HepG2 (cell line): Measurements from ENCODE around the gene RPRD1A. TPM values are rescaled to one million over a fixed set of nuclear protein-coding genes. Genes with fewer than 3 reads are reported as not detected.

ENCODE experiments used
- ATAC-seq: fragments of 200-7000 bp; cut with Tn5 transposase; 3 replicates; pipeline ENCODE4 v1.9.1; 2020; ENCODE audit warnings: mild to moderate bottlenecking, moderate library complexity
- BruUV-seq: library from RNA; stranded (reverse); fragments of 400-500 nt; replicated peaks from 2 replicates; lab custom pipeline; 2021; lab: Mats Ljungman, UMichigan
- CTCF ChIA-PET: fragments of 300-600 bp; formaldehyde crosslinking; extraction: SDS; loops from one replicate; lab custom pipeline; 2021; ENCODE audit warnings: low total read pairs, inconsistent platforms, low intra/inter-chr PET ratio; lab: Yijun Ruan, JAX
- POLR2A ChIA-PET: fragments of 350-600 bp; sonication (Branson Sonifier 250); formaldehyde crosslinking; loops from one replicate; lab custom pipeline; 2020; ENCODE audit warnings: antibody characterized with exemption, inconsistent platforms; lab: Yijun Ruan, JAX
- DNase-seq: peaks from one replicate; pipeline ENCODE4 v3.0.0-alpha.2; 2015; ENCODE audit warnings: low spot score
- FAIRE-seq: peaks from 3 replicates; lab custom pipeline; 2011; peaks lifted over from hg19 to GRCh38; lab: Jason Lieb, UNC
- H2AFZ ChIP-seq: one replicate; pipeline ENCODE4 v1.6.1; 2011; ENCODE audit warnings: low read length, inconsistent platforms
- H3K27ac ChIP-seq: fragments of 300-600 bp; 3 replicates; pipeline ENCODE4 v1.8.0; 2011; ENCODE audit warnings: mixed run types, mild to moderate bottlenecking, mixed read lengths, low read length, inconsistent platforms; ENCODE audit not compliant: insufficient read depth; ENCODE audit errors: extremely low read length
- H3K27me3 ChIP-seq, 2 experiments: fragments of 200-600 bp in 1 of 2; 2 replicates in 1 of 2; 3 replicates in 1 of 2; pipeline versions ENCODE4 v1.6.0 to v1.8.0; 2011; ENCODE audit warnings: low read length in 2 of 2, mild to moderate bottlenecking in 2 of 2, moderate library complexity in 2 of 2, inconsistent platforms in 1 of 2; ENCODE audit not compliant: insufficient read depth in 2 of 2, control insufficient read depth in 1 of 2
- H3K36me3 ChIP-seq, 2 experiments: fragments of 200-600 bp in 1 of 2; replicated peaks in 1 of 2; 2 replicates in 1 of 2; 3 replicates in 1 of 2; pipeline versions ENCODE4 v1.5.1 to v1.8.0; 2011; ENCODE audit warnings: low read length in 2 of 2, inconsistent platforms in 1 of 2; ENCODE audit not compliant: insufficient read depth in 2 of 2, control insufficient read depth in 1 of 2
- H3K4me1 ChIP-seq: 2 replicates; pipeline ENCODE4 v1.5.1; 2012; ENCODE audit warnings: low read length, inconsistent platforms; ENCODE audit not compliant: insufficient read depth
- H3K4me2 ChIP-seq: 2 replicates; pipeline ENCODE4 v1.6.0; 2011; ENCODE audit warnings: low read depth, low read length, inconsistent platforms
- H3K4me3 ChIP-seq, 3 experiments: fragments of 200-600 bp in 1 of 3; sonication (generic), shearing (Covaris generic) in 1 of 3; replicated peaks in 1 of 3; 2 replicates each; pipeline ENCODE4 v1.5.1; 2011 to 2016; ENCODE audit warnings: low read length in 3 of 3, inconsistent platforms in 2 of 3, low read depth in 2 of 3, mild to moderate bottlenecking in 2 of 3, control low read depth in 1 of 3, mixed read lengths in 1 of 3; ENCODE audit not compliant: insufficient read depth in 1 of 3
- H3K79me2 ChIP-seq: one replicate; pipeline ENCODE4 v1.6.1; 2011; ENCODE audit warnings: low read length, inconsistent platforms; ENCODE audit not compliant: insufficient read depth
- H3K9ac ChIP-seq: 2 replicates; pipeline ENCODE4 v1.6.0; 2011; ENCODE audit warnings: mild to moderate bottlenecking, low read depth, low read length, inconsistent platforms; ENCODE audit not compliant: insufficient read depth
- H3K9me3 ChIP-seq: 2 replicates; pipeline ENCODE4 v1.5.1; 2012; ENCODE audit warnings: mild to moderate bottlenecking, low read length
- H4K20me1 ChIP-seq: 2 replicates; pipeline ENCODE4 v1.6.0; 2011; ENCODE audit warnings: inconsistent platforms, mild to moderate bottlenecking, low read length, moderate library complexity; ENCODE audit not compliant: insufficient read depth
- JUN ChIP-seq: sonication (generic); formaldehyde crosslinking; IDR thresholded peaks from 2 replicates; pipeline ENCODE4 v1.4.0; 2020; ENCODE audit warnings: mild to moderate bottlenecking, missing genetic modification reagents
- MAX ChIP-seq: IDR thresholded peaks from 2 replicates; pipeline ENCODE4 v1.6.1; 2012; ENCODE audit warnings: inconsistent platforms
- MXI1 ChIP-seq: IDR thresholded peaks from 3 replicates; pipeline ENCODE4 v1.6.1; 2012; ENCODE audit warnings: low read depth, low read length, inconsistent platforms, borderline replicate concordance
- NR2C2 ChIP-seq: sonication (generic); formaldehyde crosslinking; IDR thresholded peaks from 2 replicates; pipeline ENCODE4 v1.4.0; 2020; ENCODE audit warnings: missing genetic modification reagents, mild to moderate bottlenecking, moderate library complexity, borderline replicate concordance
- SRSF9 ChIP-seq: fragments of 200-400 bp; formaldehyde crosslinking; IDR thresholded peaks from 2 replicates; pipeline ENCODE4 v1.6.1; 2018; ENCODE audit warnings: borderline replicate concordance, mild to moderate bottlenecking, low read depth, low read length; ENCODE audit not compliant: insufficient read depth, poor library complexity, severe bottlenecking
- ZHX1 ChIP-seq: sonication (generic); formaldehyde crosslinking; IDR thresholded peaks from 2 replicates; pipeline ENCODE4 v1.8.1; 2022; ENCODE audit warnings: low read depth, mild to moderate bottlenecking, missing genetic modification reagents
- ZKSCAN1 ChIP-seq: fragments of 150-350 bp; IDR thresholded peaks from 2 replicates; pipeline ENCODE4 v1.6.1; 2014; ENCODE audit warnings: low read length
- ZNF564 ChIP-seq: sonication (generic); formaldehyde crosslinking; IDR thresholded peaks from 2 replicates; pipeline ENCODE4 v1.8.1; 2023; ENCODE audit warnings: mild to moderate bottlenecking, missing genetic modification reagents
- ZNF766 ChIP-seq: sonication (generic); formaldehyde crosslinking; IDR thresholded peaks from 2 replicates; pipeline ENCODE4 v1.5.0; 2020; ENCODE audit warnings: missing genetic modification reagents, borderline replicate concordance
- WGBS: methylation state at CpG from one replicate; pipeline ENCODE4 v1.1.6; 2017; ENCODE audit warnings: low lambda C conversion rate; 5-methylcytosine and 5-hydroxymethylcytosine counted together
- in situ Hi-C: cut with HindIII; loops from 2 replicates; pipeline ENCODE4 v1.10.0; 2017; ENCODE audit warnings: low pct_unique_long_range_greater_than_20kb; ENCODE audit not compliant: extremely low pct_ligation_motif_present
- intact Hi-C: fragments of 100-400 bp; cut with micrococcal nuclease; formaldehyde crosslinking; loops from one replicate; pipeline ENCODE4 v1.10.0; 2022; ENCODE audit not compliant: unreplicated experiment
- polyA plus RNA-seq, 8 experiments: library from polyadenylated mRNA; depleted of rRNA in 3 of 8; stranded (reverse) in 7 of 8; unstranded in 1 of 8; fragments of >200 nt; fragmentation: Illumina TruSeq in 4 of 8; extraction: Trizol in 4 of 8; gene quantifications; 2 replicates each; pipeline versions ENCODE4 v1.2.1 to v1.2.3, GENCODE V29; 2011 to 2016; ENCODE audit warnings: low read depth in 4 of 8, missing spikeins in 1 of 8, mixed read lengths in 1 of 8; ENCODE audit not compliant: insufficient read depth in 1 of 8
- total RNA-seq, 5 experiments: library from RNA; depleted of rRNA; stranded (reverse); fragments of >200 nt; fragmentation: Illumina TruSeq; extraction: Trizol; gene quantifications; 2 replicates each; pipeline ENCODE4 v1.2.3, GENCODE V29; 2016; ENCODE audit warnings: low read depth in 1 of 5
- TF ChIP-seq, protein P1 (sequence below): IDR thresholded peaks from 2 replicates; pipeline ENCODE4 v1.4.0; 2020; ENCODE audit warnings: mild to moderate bottlenecking, missing genetic modification reagents
- TF ChIP-seq, protein P2 (sequence below): IDR thresholded peaks from 2 replicates; pipeline ENCODE4 v1.6.1; 2016
- TF ChIP-seq, protein P3 (sequence below): IDR thresholded peaks from 2 replicates; pipeline ENCODE4 v1.6.1; 2012; ENCODE audit warnings: low read depth, low read length, improper control_type of control experiment

RPRD1A gene
- total and polyA plus RNA-seq, 2 of the 13 experiments (the other 11 are each of a cell fraction or from before 2014, with no cell fraction given): 42.5 to 78.2 TPM

DNA sequence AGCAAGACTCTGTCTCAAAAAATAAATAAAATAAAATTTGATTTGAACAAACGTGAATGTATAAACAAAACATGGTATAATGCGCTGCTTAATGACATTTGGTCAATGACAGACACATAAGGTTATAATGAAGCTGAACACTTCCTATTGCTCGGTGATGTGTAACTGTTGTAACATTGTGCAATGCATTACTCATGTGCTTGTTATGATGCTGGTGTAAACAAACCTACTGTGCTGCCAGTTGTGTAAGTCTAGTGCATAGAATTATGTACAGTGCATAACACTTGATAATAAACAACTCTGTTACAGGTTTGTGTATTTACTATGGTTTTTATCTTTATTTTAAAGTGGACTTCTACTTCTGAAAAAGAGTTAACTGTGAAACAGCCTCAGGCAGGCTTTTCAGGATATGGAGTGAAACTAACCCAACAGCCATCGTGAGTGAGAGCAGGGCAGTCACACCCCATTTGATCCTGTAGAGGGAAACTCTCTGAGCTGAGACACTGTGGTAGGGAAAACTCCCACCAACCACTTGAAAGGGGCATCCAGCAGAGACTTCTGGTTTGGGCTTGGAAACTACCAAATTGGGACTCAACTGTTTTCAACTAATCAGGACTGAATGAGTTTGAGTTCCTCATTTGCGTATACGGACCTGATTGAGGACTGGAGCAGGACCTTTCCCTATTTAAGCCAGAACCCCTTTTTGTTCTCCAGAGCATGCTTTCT is 8.7 kb upstream of the RPRD1A start:
- peak overlapping the region; percentile 32; the same call in 1 of the 2 replicates for H3K9ac ChIP-seq
- ChIA-PET CTCF (no interaction called here), POLR2A (no interaction called here)
- DNase-seq: peak; percentile 58
- peaks cover 6% of the 10 kb centered on the region; the same call in 1 of the 2 replicates for H3K9me3 ChIP-seq
- H3K4me2 ChIP-seq: peak overlapping the region; percentile 74
- BruUV-seq: no TSS peak
- peak overlapping the region; percentile 67 for H2AFZ ChIP-seq
- in situ Hi-C loops: no loop called here
- ATAC-seq: peak; percentile 87
- peak overlapping the region in 2 of 3 experiments; percentile 26 to 34; a peak in 2 of 6 replicates for H3K4me3 ChIP-seq
- peak overlapping the region; percentile 14 for H3K27ac ChIP-seq
- H3K36me3 ChIP-seq: no peaks in the 10 kb centered on the region
- H4K20me1 ChIP-seq: no peaks in the 10 kb centered on the region
- no peaks in the 10 kb centered on the region for H3K79me2 ChIP-seq
- peaks cover 37% of the 10 kb centered on the region for H3K4me1 ChIP-seq
- no peaks in the 10 kb centered on the region for H3K27me3 ChIP-seq
- no peak for FAIRE-seq
- WGBS: 19% methylated on average over 6 of the region's 6 CpGs
- intact Hi-C loops: no loop called here
- TF ChIP-seq, protein P1, sequence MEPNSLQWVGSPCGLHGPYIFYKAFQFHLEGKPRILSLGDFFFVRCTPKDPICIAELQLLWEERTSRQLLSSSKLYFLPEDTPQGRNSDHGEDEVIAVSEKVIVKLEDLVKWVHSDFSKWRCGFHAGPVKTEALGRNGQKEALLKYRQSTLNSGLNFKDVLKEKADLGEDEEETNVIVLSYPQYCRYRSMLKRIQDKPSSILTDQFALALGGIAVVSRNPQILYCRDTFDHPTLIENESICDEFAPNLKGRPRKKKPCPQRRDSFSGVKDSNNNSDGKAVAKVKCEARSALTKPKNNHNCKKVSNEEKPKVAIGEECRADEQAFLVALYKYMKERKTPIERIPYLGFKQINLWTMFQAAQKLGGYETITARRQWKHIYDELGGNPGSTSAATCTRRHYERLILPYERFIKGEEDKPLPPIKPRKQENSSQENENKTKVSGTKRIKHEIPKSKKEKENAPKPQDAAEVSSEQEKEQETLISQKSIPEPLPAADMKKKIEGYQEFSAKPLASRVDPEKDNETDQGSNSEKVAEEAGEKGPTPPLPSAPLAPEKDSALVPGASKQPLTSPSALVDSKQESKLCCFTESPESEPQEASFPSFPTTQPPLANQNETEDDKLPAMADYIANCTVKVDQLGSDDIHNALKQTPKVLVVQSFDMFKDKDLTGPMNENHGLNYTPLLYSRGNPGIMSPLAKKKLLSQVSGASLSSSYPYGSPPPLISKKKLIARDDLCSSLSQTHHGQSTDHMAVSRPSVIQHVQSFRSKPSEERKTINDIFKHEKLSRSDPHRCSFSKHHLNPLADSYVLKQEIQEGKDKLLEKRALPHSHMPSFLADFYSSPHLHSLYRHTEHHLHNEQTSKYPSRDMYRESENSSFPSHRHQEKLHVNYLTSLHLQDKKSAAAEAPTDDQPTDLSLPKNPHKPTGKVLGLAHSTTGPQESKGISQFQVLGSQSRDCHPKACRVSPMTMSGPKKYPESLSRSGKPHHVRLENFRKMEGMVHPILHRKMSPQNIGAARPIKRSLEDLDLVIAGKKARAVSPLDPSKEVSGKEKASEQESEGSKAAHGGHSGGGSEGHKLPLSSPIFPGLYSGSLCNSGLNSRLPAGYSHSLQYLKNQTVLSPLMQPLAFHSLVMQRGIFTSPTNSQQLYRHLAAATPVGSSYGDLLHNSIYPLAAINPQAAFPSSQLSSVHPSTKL (CRISPR knock-in tag): peak; percentile 50; the same call in 1 of the 2 replicates
- TF ChIP-seq SRSF9 (no peak), MAX (peak; percentile 30; the same call in 1 of the 2 replicates), ZHX1 (CRISPR knock-in tag) (no peak), ZNF564 (CRISPR knock-in tag) (no peak), ZKSCAN1 (peak; percentile 96), NR2C2 (CRISPR knock-in tag) (0 out of 2 replicates have a peak, but pooled peaks have one; percentile 23), JUN (no peak), ZNF766 (CRISPR knock-in tag) (no peak), MXI1 (peak; percentile 19; the same call in 1 of the 3 replicates)
- TF ChIP-seq, protein P2, sequence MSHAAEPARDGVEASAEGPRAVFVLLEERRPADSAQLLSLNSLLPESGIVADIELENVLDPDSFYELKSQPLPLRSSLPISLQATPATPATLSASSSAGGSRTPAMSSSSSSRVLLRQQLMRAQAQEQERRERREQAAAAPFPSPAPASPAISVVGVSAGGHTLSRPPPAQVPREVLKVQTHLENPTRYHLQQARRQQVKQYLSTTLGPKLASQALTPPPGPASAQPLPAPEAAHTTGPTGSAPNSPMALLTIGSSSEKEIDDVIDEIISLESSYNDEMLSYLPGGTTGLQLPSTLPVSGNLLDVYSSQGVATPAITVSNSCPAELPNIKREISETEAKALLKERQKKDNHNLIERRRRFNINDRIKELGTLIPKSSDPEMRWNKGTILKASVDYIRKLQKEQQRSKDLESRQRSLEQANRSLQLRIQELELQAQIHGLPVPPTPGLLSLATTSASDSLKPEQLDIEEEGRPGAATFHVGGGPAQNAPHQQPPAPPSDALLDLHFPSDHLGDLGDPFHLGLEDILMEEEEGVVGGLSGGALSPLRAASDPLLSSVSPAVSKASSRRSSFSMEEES: peak; percentile 68
- TF ChIP-seq, protein P3, sequence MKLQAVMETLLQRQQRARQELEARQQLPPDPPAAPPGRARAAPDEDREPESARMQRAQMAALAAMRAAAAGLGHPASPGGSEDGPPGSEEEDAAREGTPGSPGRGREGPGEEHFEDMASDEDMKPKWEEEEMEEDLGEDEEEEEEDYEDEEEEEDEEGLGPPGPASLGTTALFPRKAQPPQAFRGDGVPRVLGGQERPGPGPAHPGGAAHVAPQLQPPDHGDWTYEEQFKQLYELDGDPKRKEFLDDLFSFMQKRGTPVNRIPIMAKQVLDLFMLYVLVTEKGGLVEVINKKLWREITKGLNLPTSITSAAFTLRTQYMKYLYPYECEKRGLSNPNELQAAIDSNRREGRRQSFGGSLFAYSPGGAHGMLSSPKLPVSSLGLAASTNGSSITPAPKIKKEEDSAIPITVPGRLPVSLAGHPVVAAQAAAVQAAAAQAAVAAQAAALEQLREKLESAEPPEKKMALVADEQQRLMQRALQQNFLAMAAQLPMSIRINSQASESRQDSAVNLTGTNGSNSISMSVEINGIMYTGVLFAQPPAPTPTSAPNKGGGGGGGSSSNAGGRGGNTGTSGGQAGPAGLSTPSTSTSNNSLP: 0 out of 2 replicates have a peak, but pooled peaks have one; percentile 47
